Astrocyte (in vitro differentiated cells and primary cell): ENCODE results near the gene SQSTM1.

Experiments
- CTCF ChIP-seq: IDR thresholded peaks from 2 replicates; pipeline ENCODE4 v1.5.1; 2011; ENCODE audit warnings: low read depth, mild to moderate bottlenecking, inconsistent platforms, low read length, moderate library complexity; ENCODE audit not compliant: insufficient read depth
- EZH2 ChIP-seq: IDR thresholded peaks from 2 replicates; pipeline ENCODE4 v1.6.1; 2012; ENCODE audit warnings: mild to moderate bottlenecking, low read length, inconsistent platforms; ENCODE audit not compliant: insufficient read depth

DNA sequence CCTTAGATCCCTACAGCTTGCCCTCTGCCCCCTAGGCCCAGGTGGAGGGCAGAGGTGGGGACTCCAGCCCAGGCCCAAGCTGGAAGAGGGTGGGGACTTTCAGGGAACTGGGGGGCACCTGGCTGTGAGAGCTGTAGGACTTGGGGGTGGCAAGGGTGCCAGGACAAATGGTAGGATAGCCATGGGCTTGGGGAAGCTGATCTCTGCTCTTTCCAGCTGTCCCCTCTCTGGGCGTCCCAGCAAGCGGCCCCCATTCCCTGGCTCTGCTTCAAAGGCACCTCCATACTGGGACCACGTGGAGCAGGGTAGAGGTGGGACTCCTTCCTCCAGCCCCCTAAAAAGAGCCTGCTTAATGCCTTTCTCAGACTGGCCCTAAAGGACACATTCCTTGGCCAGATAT, 26.5 kb upstream of the SQSTM1 start:
- no peak for TF ChIP-seq CTCF
- TF ChIP-seq EZH2: no peak
